Activated B cell treated with CpG ODN at 0.5 μM for 24 hours (primary cell): ENCODE results near the gene NAA15. TPM values are rescaled to one million over a fixed set of nuclear protein-coding genes. Genes with fewer than 3 reads are reported as not detected.

Experiments used
- ATAC-seq: fragments of 200-7000 bp; cut with Tn5 transposase; one replicate; pipeline ENCODE4 v1.10.0; 2021; ENCODE audit warnings: low read depth, mild to moderate bottlenecking, moderate library complexity
- CTCF ChIA-PET: fragments of 350-600 bp; sonication (Branson Sonifier 250); formaldehyde crosslinking; loops from one replicate; lab custom pipeline; 2021; ENCODE audit warnings: antibody characterized with exemption; lab: Charles Lee
- POLR2A ChIA-PET: fragments of 350-600 bp; sonication (Branson Sonifier 250); formaldehyde crosslinking; loops from one replicate; lab custom pipeline; 2021; ENCODE audit warnings: antibody characterized with exemption; lab: Charles Lee
- DNase-seq: peaks from one replicate; pipeline ENCODE4 v3.0.0; 2022
- H3K27ac Mint-ChIP-seq: one replicate; pipeline ENCODE4 v1.8.0; 2020; ENCODE audit warnings: mixed read lengths
- H3K27me3 Mint-ChIP-seq: one replicate; pipeline ENCODE4 v1.8.0; 2021; ENCODE audit warnings: mixed read lengths
- H3K36me3 Mint-ChIP-seq: one replicate; pipeline ENCODE4 v1.8.0; 2021; ENCODE audit warnings: low read depth, mixed read lengths
- H3K4me1 Mint-ChIP-seq: one replicate; pipeline ENCODE4 v1.8.0; 2021; ENCODE audit warnings: mixed read lengths
- H3K4me3 Mint-ChIP-seq: one replicate; pipeline ENCODE4 v1.8.0; 2020; ENCODE audit warnings: mild to moderate bottlenecking, mixed read lengths
- H3K9me3 Mint-ChIP-seq: one replicate; pipeline ENCODE4 v1.8.0; 2020; ENCODE audit warnings: mixed read lengths
- CTCF ChIP-seq: fragments of 200-600 bp; IDR thresholded peaks from one replicate; pipeline ENCODE4 v1.8.0; 2022; ENCODE audit warnings: antibody characterized with exemption, mild to moderate bottlenecking
- intact Hi-C: fragments of 100-400 bp; cut with micrococcal nuclease; formaldehyde crosslinking; loops from one replicate; pipeline ENCODE4 v1.15.1; 2024
- total RNA-seq: library from RNA; stranded (reverse); gene quantifications from 2 replicates; pipeline ENCODE4 v1.2.3, GENCODE V29; 2022

NAA15 gene
- total RNA-seq, 1 donor from 2014 or later: 66.5 TPM

- DNase-seq: peak; percentile 36
- CTCF ChIA-PET: interaction anchor here (1.7 kb wide), 1 partner anchor 16 kb away, joined by 8 read pairs; no protein-coding TSS in a partner anchor
Observed at GRCh38 chr4:139279760-139280620, 21.3 kb upstream of the NAA15 start, which contains the start of gene MGARP. Gene MGARP, minus strand, starts transcription at chr4:139280225. Its CDS starts 67 bp downstream, at chr4:139280158.

GRCh38 chr4:139282065-139282720, 19.1 kb upstream of the NAA15 start:
- H3K27me3 Mint-ChIP-seq: peaks cover 27% of the 10 kb centered on the region
- ATAC-seq (no peak), DNase-seq (no peak)
- ChIA-PET POLR2A (interaction anchor here (0.7 kb wide), 2 partner anchors 7 to 10 kb away, joined by 4 to 8 read pairs; no protein-coding TSS in a partner anchor), CTCF (no interaction called here)
- H3K9me3 Mint-ChIP-seq: peaks cover 4% of the 10 kb centered on the region
- H3K4me3 Mint-ChIP-seq: no peak overlapping the region
- intact Hi-C loops: no loop called here
- no peak for TF ChIP-seq CTCF
- H3K27ac Mint-ChIP-seq: no peak overlapping the region
- peaks cover 20% of the 10 kb centered on the region for H3K4me1 Mint-ChIP-seq
- H3K36me3 Mint-ChIP-seq: peaks cover 9% of the 10 kb centered on the region

More at GRCh38 chr4:139279760-139280620, 21.3 kb upstream of the NAA15 start, which contains the start of gene MGARP:
- peak within 1 kb of the TSS; percentile 79 for H3K4me3 Mint-ChIP-seq
- POLR2A ChIA-PET: interaction anchor here (0.6 kb wide), 1 partner anchor 10 kb away, joined by 3 read pairs; no protein-coding TSS in a partner anchor
- peak; percentile 68 for ATAC-seq
- H3K36me3 Mint-ChIP-seq: peaks cover 4% of the 10 kb centered on the region
- intact Hi-C loops: loop anchor here (1.0 kb wide), 2 partner anchors 14 to 15 kb away; no protein-coding TSS in a partner anchor
- H3K27ac Mint-ChIP-seq: no peak within 1 kb of the TSS
- peaks cover 32% of the 10 kb centered on the region for H3K27me3 Mint-ChIP-seq
- H3K9me3 Mint-ChIP-seq: peaks cover 4% of the 10 kb centered on the region
- H3K4me1 Mint-ChIP-seq: peaks cover 20% of the 10 kb centered on the region
- no peak for TF ChIP-seq CTCF

GRCh38 chr4:139282721-139283075, 18.6 kb upstream of the NAA15 start:
- H3K27me3 Mint-ChIP-seq: peaks cover 25% of the 10 kb centered on the region
- peaks cover 11% of the 10 kb centered on the region for H3K36me3 Mint-ChIP-seq
- intact Hi-C loops: no loop called here
- ATAC-seq (no peak), DNase-seq (no peak)
- peaks cover 4% of the 10 kb centered on the region for H3K9me3 Mint-ChIP-seq
- H3K4me3 Mint-ChIP-seq: no peak overlapping the region
- CTCF ChIA-PET: no interaction called here
- POLR2A ChIA-PET: interaction anchor here (0.7 kb wide), 1 partner anchor 8 kb away, joined by 4 read pairs; no protein-coding TSS in a partner anchor
- TF ChIP-seq CTCF: no peak
- peaks cover 20% of the 10 kb centered on the region for H3K4me1 Mint-ChIP-seq
- H3K27ac Mint-ChIP-seq: no peak overlapping the region

GRCh38 chr4:139286186-139286698, 15.1 kb upstream of the NAA15 start:
- Mint-ChIP-seq H3K27me3 (peaks cover under 1% of the 10 kb centered on the region), H3K36me3 (peaks cover 37% of the 10 kb centered on the region), H3K27ac (no peak overlapping the region), H3K9me3 (peaks cover 4% of the 10 kb centered on the region), H3K4me1 (no peaks in the 10 kb centered on the region), H3K4me3 (no peak overlapping the region)
- POLR2A ChIA-PET: interaction anchor here (0.7 to 1.2 kb wide), 2 partner anchors 9 to 237 kb away, joined by 3 to 5 read pairs; no protein-coding TSS in a partner anchor
- no peak for ATAC-seq
- intact Hi-C loops: no loop called here
- no peak for TF ChIP-seq CTCF
- no peak for DNase-seq
- CTCF ChIA-PET: no interaction called here
